ENCODE measurements around the gene FBXW7. TPM values are rescaled to one million over a fixed set of nuclear protein-coding genes. Genes with fewer than 3 reads are reported as not detected.

Gene FBXW7
- total RNA-seq, 1 experiment from 2014 or later, result 27.1 TPM

DNA sequence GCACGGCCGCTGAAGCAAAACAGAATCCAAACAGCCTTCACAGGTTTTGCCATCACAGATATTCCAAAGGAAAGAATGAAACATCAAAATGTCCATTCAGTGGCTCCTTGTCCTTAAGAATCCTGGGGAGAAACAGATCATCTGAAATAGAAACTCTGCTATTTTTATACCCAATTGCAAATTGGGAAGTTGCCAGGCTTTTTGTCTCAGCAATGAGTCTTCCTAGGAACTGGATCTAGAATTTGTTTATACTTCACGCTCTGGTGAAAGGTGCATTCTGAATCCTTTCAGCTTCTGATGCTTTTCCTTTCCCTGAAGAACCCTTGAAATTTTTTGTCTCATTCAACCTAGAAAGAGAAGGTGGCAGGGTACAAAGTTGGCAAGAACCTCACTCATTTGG lies 218.9 kb downstream of the FBXW7 start:
- no peaks in the 10 kb centered on the region for H3K79me1 ChIP-seq (ENCODE audit: insufficient read depth, low read depth, low read length, poor library complexity, severe bottlenecking)
- H3K79me2 ChIP-seq (ENCODE audit: insufficient read depth, low read length), result no peaks in the 10 kb centered on the region
- H2BK12ac ChIP-seq (ENCODE audit: insufficient read length, low read depth, low read length), result no peak overlapping the region
- H4K8ac ChIP-seq (replicated peaks; ENCODE audit: insufficient read length, low read depth, low read length), result no peak overlapping the region
- no peaks in the 10 kb centered on the region for H3K23me2 ChIP-seq (ENCODE audit: insufficient read length, low read depth, low read length, poor library complexity, severe bottlenecking)
- H3K27me3 Mint-ChIP-seq (ENCODE audit: low read depth), result no peaks in the 10 kb centered on the region
- TF ChIP-seq, protein P1, sequence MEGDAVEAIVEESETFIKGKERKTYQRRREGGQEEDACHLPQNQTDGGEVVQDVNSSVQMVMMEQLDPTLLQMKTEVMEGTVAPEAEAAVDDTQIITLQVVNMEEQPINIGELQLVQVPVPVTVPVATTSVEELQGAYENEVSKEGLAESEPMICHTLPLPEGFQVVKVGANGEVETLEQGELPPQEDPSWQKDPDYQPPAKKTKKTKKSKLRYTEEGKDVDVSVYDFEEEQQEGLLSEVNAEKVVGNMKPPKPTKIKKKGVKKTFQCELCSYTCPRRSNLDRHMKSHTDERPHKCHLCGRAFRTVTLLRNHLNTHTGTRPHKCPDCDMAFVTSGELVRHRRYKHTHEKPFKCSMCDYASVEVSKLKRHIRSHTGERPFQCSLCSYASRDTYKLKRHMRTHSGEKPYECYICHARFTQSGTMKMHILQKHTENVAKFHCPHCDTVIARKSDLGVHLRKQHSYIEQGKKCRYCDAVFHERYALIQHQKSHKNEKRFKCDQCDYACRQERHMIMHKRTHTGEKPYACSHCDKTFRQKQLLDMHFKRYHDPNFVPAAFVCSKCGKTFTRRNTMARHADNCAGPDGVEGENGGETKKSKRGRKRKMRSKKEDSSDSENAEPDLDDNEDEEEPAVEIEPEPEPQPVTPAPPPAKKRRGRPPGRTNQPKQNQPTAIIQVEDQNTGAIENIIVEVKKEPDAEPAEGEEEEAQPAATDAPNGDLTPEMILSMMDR (conservative IDR thresholded peaks at IDR 0.05), result no peak
- H2AK5ac ChIP-seq (ENCODE audit: insufficient read length, low read length), result no peak overlapping the region
- no peak overlapping the region for H2AFZ ChIP-seq (ENCODE audit: low read length)
- H3K27ac Mint-ChIP-seq, result no peak overlapping the region
- peaks cover 0 to 6% of the 10 kb centered on the region in 2 experiments; a peak in 3 of 4 replicates for H3K4me1 Mint-ChIP-seq
- H3T11ph ChIP-seq (ENCODE audit: low read length), result no peak overlapping the region
- no peak overlapping the region for H3K14ac ChIP-seq (ENCODE audit: insufficient read depth, low read length)
- H3K9me3 ChIP-seq (ENCODE audit: control insufficient read depth, low read depth, low read length), result no peaks in the 10 kb centered on the region
- peaks cover 0 to under 1% (median 0%) of the 10 kb centered on the region in 3 experiments; a peak in 2 of 7 replicates for H3K36me3 Mint-ChIP-seq (ENCODE audit: insufficient read depth in 1 of 3, low read depth in 3 of 3)
- no peak overlapping the region for H3K4me2 ChIP-seq (ENCODE audit: insufficient read depth, insufficient read length, low read length)
- H3K18ac ChIP-seq (ENCODE audit: insufficient read length, low read depth, low read length), result no peak overlapping the region
- H3K9ac ChIP-seq (ENCODE audit: extremely low read depth, insufficient read length, low read length), result no peak overlapping the region
- H2BK20ac ChIP-seq (ENCODE audit: low read depth, low read length, poor library complexity, severe bottlenecking), result no peak overlapping the region
- no peak overlapping the region for H2BK5ac ChIP-seq (ENCODE audit: insufficient read length, low read length)
- WGBS (ENCODE audit: extremely low coverage, insufficient read length, low lambda C conversion rate), result no CpG with 5 or more reads among the region's 3 CpGs
- H2BK15ac ChIP-seq (ENCODE audit: low read depth, low read length), result no peak overlapping the region
- no peaks in the 10 kb centered on the region for H3K27me3 ChIP-seq (ENCODE audit: insufficient read depth, low read length)
- no peak overlapping the region for H2BK120ac ChIP-seq (ENCODE audit: low read depth, low read length, poor library complexity, severe bottlenecking)
- H3K23ac ChIP-seq (ENCODE audit: insufficient read length, low read depth, low read length), result no peak overlapping the region
- H4K20me1 ChIP-seq (ENCODE audit: control insufficient read depth, insufficient read depth, insufficient read length), result no peaks in the 10 kb centered on the region
- H4K91ac ChIP-seq (ENCODE audit: insufficient read length, low read depth, low read length), result no peak overlapping the region
- H3K4ac ChIP-seq (ENCODE audit: low read depth, low read length), result no peak overlapping the region
- H3K27ac ChIP-seq (ENCODE audit: insufficient read length, low read depth, low read length), result no peak overlapping the region
- no peak overlapping the region for H4K5ac ChIP-seq (ENCODE audit: insufficient read length, low read depth, low read length)
- H3K4me1 ChIP-seq (ENCODE audit: insufficient read depth, low read length), result no peaks in the 10 kb centered on the region
- no peaks in the 10 kb centered on the region for H3K9me3 Mint-ChIP-seq
- no peak overlapping the region for H3K4me3 Mint-ChIP-seq
- no peak overlapping the region for H3K56ac ChIP-seq (ENCODE audit: insufficient read length, low read depth, low read length)
- DNase-seq, result no peak
